H1 (cell line): ENCODE measurements around the gene DERL3. TPM values are rescaled to one million over a fixed set of nuclear protein-coding genes. Genes with fewer than 3 reads are reported as not detected.
A peak's percentile ranks its signal among the peaks of the same experiment; 100 is the strongest.

Experiments used
- ASH2L ChIP-seq: fragments of 200-600, 300-600 bp; sonication (generic); IDR thresholded peaks from one replicate; pipeline ENCODE4 v1.7.1; 2017; ENCODE audit warnings: low read length
- ATF2 ChIP-seq: IDR thresholded peaks from 2 replicates; pipeline ENCODE4 v1.6.1; 2012; ENCODE audit warnings: low read length, inconsistent platforms
- BACH1 ChIP-seq: IDR thresholded peaks from 2 replicates; pipeline ENCODE4 v1.6.1; 2012; ENCODE audit warnings: low read length, improper control_type of control experiment
- BCL11A ChIP-seq, 2 experiments: IDR thresholded peaks; one replicate each; pipeline ENCODE4 v1.6.1; 2011; ENCODE audit warnings: low read depth in 2 of 2, low read length in 2 of 2, mild to moderate bottlenecking in 2 of 2
- BRCA1 ChIP-seq: IDR thresholded peaks from 2 replicates; pipeline ENCODE4 v1.6.1; 2012; ENCODE audit warnings: low read depth, low read length, improper control_type of control experiment
- CBX8 ChIP-seq: fragments of 300-800, 300-1000 bp; sonication (generic); IDR thresholded peaks from 2 replicates; pipeline ENCODE4 v1.7.1; 2016; ENCODE audit warnings: low read depth, low read length, borderline replicate concordance
- CEBPB ChIP-seq: IDR thresholded peaks from 2 replicates; pipeline ENCODE4 v1.6.1; 2012; ENCODE audit warnings: low read depth, low read length
- CTBP2 ChIP-seq: IDR thresholded peaks from 2 replicates; pipeline ENCODE4 v1.7.0; 2011; ENCODE audit warnings: borderline replicate concordance, mild to moderate bottlenecking, moderate library complexity, mixed read lengths, low read length; ENCODE audit not compliant: insufficient read depth, insufficient read length
- CTCF ChIP-seq, 3 experiments: IDR thresholded peaks; 1 replicate in 2 of 3; 2 replicates in 1 of 3; pipeline versions ENCODE4 v1.5.1 to v1.6.1; 2011; ENCODE audit warnings: low read length in 3 of 3, mild to moderate bottlenecking in 3 of 3, inconsistent platforms in 2 of 3, low read depth in 1 of 3, moderate library complexity in 1 of 3; ENCODE audit not compliant: insufficient read depth in 1 of 3; ENCODE audit errors: control extremely low read depth in 1 of 3
- EGR1 ChIP-seq: IDR thresholded peaks from 2 replicates; pipeline ENCODE4 v1.6.1; 2011; ENCODE audit warnings: low read depth, low read length, borderline replicate concordance
- HDAC6 ChIP-seq: IDR thresholded peaks from one replicate; pipeline ENCODE4 v1.7.1; 2012; ENCODE audit warnings: low read depth, mild to moderate bottlenecking, inconsistent platforms, low read length, moderate library complexity
- JUN ChIP-seq: IDR thresholded peaks from 2 replicates; pipeline ENCODE4 v1.6.1; 2011; ENCODE audit warnings: low read depth, mild to moderate bottlenecking, improper control_type of control experiment, low read length
- JUND ChIP-seq: IDR thresholded peaks from 2 replicates; pipeline ENCODE4 v1.6.1; 2011; ENCODE audit warnings: mild to moderate bottlenecking, improper control_type of control experiment, low read length
- KDM1A ChIP-seq: fragments of 200-600, 300-600 bp; sonication (generic); IDR thresholded peaks from 2 replicates; pipeline ENCODE4 v1.7.1; 2016; ENCODE audit warnings: mild to moderate bottlenecking, low read length, borderline replicate concordance
- MAFK ChIP-seq: IDR thresholded peaks from 2 replicates; pipeline ENCODE4 v1.6.1; 2012; ENCODE audit warnings: low read depth, mild to moderate bottlenecking, improper control_type of control experiment, low read length
- POLR2A ChIP-seq, 2 experiments: IDR thresholded peaks; 1 replicate in 1 of 2; 2 replicates in 1 of 2; pipeline ENCODE4 v1.6.1; 2011; ENCODE audit warnings: low read depth in 2 of 2, low read length in 2 of 2, mild to moderate bottlenecking in 2 of 2; ENCODE audit errors: control extremely low read depth in 1 of 2
- SIRT6 ChIP-seq: IDR thresholded peaks from one replicate; pipeline ENCODE4 v1.7.1; 2012; ENCODE audit warnings: low read length, inconsistent platforms
- SIX5 ChIP-seq: IDR thresholded peaks from 2 replicates; pipeline ENCODE4 v1.6.1; 2011; ENCODE audit warnings: mild to moderate bottlenecking, low read depth, low read length
- SP2 ChIP-seq: IDR thresholded peaks from 2 replicates; pipeline ENCODE4 v1.6.1; 2012; ENCODE audit warnings: mild to moderate bottlenecking, low read length, inconsistent platforms
- SRF ChIP-seq: IDR thresholded peaks from 2 replicates; pipeline ENCODE4 v1.6.1; 2011; ENCODE audit warnings: mild to moderate bottlenecking, low read depth, low read length, moderate library complexity
- YY1 ChIP-seq: IDR thresholded peaks from 2 replicates; pipeline ENCODE4 v1.6.1; 2011; ENCODE audit warnings: low read depth, mild to moderate bottlenecking, low read length
- polyA plus RNA-seq, 7 experiments: library from polyadenylated mRNA; depleted of rRNA in 3 of 7; stranded (reverse) in 5 of 7; unstranded in 2 of 7; fragments of >200 nt in 5 of 7; fragments of 200-250 nt in 2 of 7; gene quantifications; 1 replicate in 5 of 7; 2 replicates in 1 of 7; 4 replicates in 1 of 7; pipeline versions ENCODE4 v1.2.1 to v1.2.3, GENCODE V29; 2011 to 2013; ENCODE audit warnings: missing spikeins in 2 of 7, mixed read lengths in 2 of 7
- total RNA-seq: library from RNA; stranded (reverse); fragmentation: NEBNext Ultra II Directional; extraction: Animal tissue kit (Norgen Biotek cat#: 25700); gene quantifications from 2 replicates; pipeline ENCODE4 v1.2.1, GENCODE V29; 2021

Gene DERL3
- total and polyA plus RNA-seq, 2 of the 8 experiments (the other 6 are each of a cell fraction or from before 2014, with no cell fraction given) = 8.7 to 19.5 TPM

- TF ChIP-seq CTBP2 (no peak), JUND (no peak), MAFK (no peak; the same call in 1 of the 2 replicates), CTCF (IDR thresholded peaks at IDR 0.05; ENCODE audit: control extremely low read depth in 1 of 3, insufficient read depth in 1 of 3, low read depth in 1 of 3, low read length in 3 of 3) (peak; percentile 24 to 50 (median 37); a peak in 3 of 4 replicates), HDAC6 (no peak), YY1 (peak; percentile 77), POLR2A (IDR thresholded peaks at IDR 0.05; ENCODE audit: control extremely low read depth in 1 of 2, low read depth in 2 of 2, low read length in 2 of 2) (peak in 1 of 2 experiments; percentile 66; a peak in 2 of 3 replicates), KDM1A (no peak), BACH1 (no peak), EGR1 (0 out of 2 replicates have a peak, but pooled peaks have one; percentile 39), ASH2L (peak; percentile 19), BRCA1 (no peak), SIX5 (no peak), ATF2 (no peak), CBX8 (no peak), SRF (no peak), JUN (no peak), SIRT6 (no peak), BCL11A (IDR thresholded peaks at IDR 0.05; ENCODE audit: low read depth in 2 of 2, low read length in 2 of 2) (no peak), SP2 (no peak), CEBPB (no peak)
These were observed 19.0 kb upstream of the DERL3 start, which contains the start of gene SLC2A11 (continued) for GRCh38 chr22:23857606-23858483.
